Erythroblast (primary cell): ENCODE results near the gene SIGLEC12.

Source experiments
- GATA1 ChIP-seq: IDR thresholded peaks from 2 replicates; pipeline ENCODE4 v1.6.1; 2011; ENCODE audit warnings: low read depth, mild to moderate bottlenecking, control low read depth, low read length, moderate library complexity
- POLR2A ChIP-seq: IDR thresholded peaks from 2 replicates; pipeline ENCODE4 v1.6.1; 2011; ENCODE audit warnings: mild to moderate bottlenecking, low read length

- TF ChIP-seq POLR2A (no peak), GATA1 (no peak)
These were observed 27.7 kb upstream of the SIGLEC12 start for GRCh38 chr19:51529301-51529700.
